Neural cell (in vitro differentiated cells): ENCODE results near the gene DNM3. TPM values are rescaled to one million over a fixed set of nuclear protein-coding genes. Genes with fewer than 3 reads are reported as not detected.

Experiments used
- H2AFZ ChIP-seq: fragments of 200-600, 300-800 bp; sonication (generic), shearing (Covaris generic); 2 replicates; pipeline ENCODE4 v1.6.0; 2014; ENCODE audit warnings: low read depth, mild to moderate bottlenecking, antibody characterized with exemption, low read length, moderate library complexity
- H3F3A ChIP-seq: fragments of 200-600 bp; shearing (Covaris generic); 2 replicates; pipeline ENCODE4 v1.6.1; 2016; ENCODE audit warnings: mild to moderate bottlenecking, moderate library complexity, mixed read lengths, antibody characterized with exemption, low read length; ENCODE audit not compliant: insufficient read depth, poor library complexity, severe bottlenecking
- H3K27ac ChIP-seq: fragments of 200-600, 300-800 bp; sonication (generic), shearing (Covaris generic); 2 replicates; pipeline ENCODE4 v1.5.1; 2014; ENCODE audit warnings: mild to moderate bottlenecking, low read length, moderate library complexity
- H3K27me3 ChIP-seq: fragments of 300-800, 200-600 bp; sonication (generic), shearing (Covaris generic); 2 replicates; pipeline ENCODE4 v1.6.0; 2014; ENCODE audit warnings: mild to moderate bottlenecking, low read depth, low read length, moderate library complexity; ENCODE audit not compliant: insufficient read depth
- H3K36me3 ChIP-seq: fragments of 300-800, 200-600 bp; sonication (generic), shearing (Covaris generic); 2 replicates; pipeline ENCODE4 v1.5.1; 2014; ENCODE audit warnings: mild to moderate bottlenecking, antibody characterized with exemption, low read length, moderate library complexity; ENCODE audit not compliant: insufficient read depth
- H3K4me2 ChIP-seq: fragments of 300-800, 200-600 bp; sonication (generic), shearing (Covaris generic); 2 replicates; pipeline ENCODE4 v1.6.0; 2014; ENCODE audit warnings: mild to moderate bottlenecking, low read length
- H3K4me3 ChIP-seq: fragments of 300-800, 200-600 bp; sonication (generic), shearing (Covaris generic); 2 replicates; pipeline ENCODE4 v1.5.1; 2014; ENCODE audit warnings: mild to moderate bottlenecking, low read length, moderate library complexity
- H3K79me2 ChIP-seq: fragments of 200-600 bp; shearing (Covaris generic); replicated peaks from 2 replicates; pipeline ENCODE4 v1.6.0; 2014; ENCODE audit warnings: mild to moderate bottlenecking, low read length, moderate library complexity; ENCODE audit not compliant: insufficient read depth
- H3K9ac ChIP-seq: fragments of 300-800, 200-600 bp; sonication (generic), shearing (Covaris generic); 2 replicates; pipeline ENCODE4 v1.6.1; 2016; ENCODE audit warnings: mild to moderate bottlenecking, low read length, mixed read lengths
- H3K9me2 ChIP-seq: fragments of 200-600 bp; shearing (Covaris generic); 2 replicates; pipeline ENCODE4 v1.6.1; 2016; ENCODE audit warnings: mild to moderate bottlenecking, low read length, mixed read lengths; ENCODE audit not compliant: insufficient read depth
- H3K9me3 ChIP-seq: fragments of 200-600, 300-800 bp; sonication (generic), shearing (Covaris generic); 2 replicates; pipeline ENCODE4 v1.6.1; 2016; ENCODE audit warnings: mild to moderate bottlenecking, mixed run types, low read length, moderate library complexity, mixed read lengths
- H4K20me1 ChIP-seq: fragments of 200-600 bp; shearing (Covaris generic); 2 replicates; pipeline ENCODE4 v1.6.1; 2016; ENCODE audit warnings: mild to moderate bottlenecking, mixed run types; ENCODE audit not compliant: insufficient read depth
- CTCF ChIP-seq: fragments of 450-650 bp; IDR thresholded peaks from 2 replicates; pipeline ENCODE4 v1.5.1; 2014; ENCODE audit warnings: antibody characterized with exemption, mild to moderate bottlenecking, moderate library complexity; ENCODE audit not compliant: poor library complexity, severe bottlenecking
- EP300 ChIP-seq: fragments of 450-650 bp; conservative IDR thresholded peaks from 2 replicates; pipeline ENCODE4 v1.6.1; 2014; ENCODE audit warnings: antibody characterized with exemption, mild to moderate bottlenecking, moderate library complexity; ENCODE audit not compliant: poor library complexity, severe bottlenecking
- EZH2 ChIP-seq: fragments of 200-600, 300-800 bp; shearing (Covaris generic), sonication (generic); IDR thresholded peaks from 2 replicates; pipeline ENCODE4 v1.6.1; 2014; ENCODE audit warnings: antibody characterized with exemption, low read length, borderline replicate concordance, mild to moderate bottlenecking; ENCODE audit not compliant: insufficient read depth, poor library complexity, severe bottlenecking
- MXI1 ChIP-seq: fragments of 450-650 bp; conservative IDR thresholded peaks from 2 replicates; pipeline ENCODE4 v1.6.1; 2014; ENCODE audit warnings: antibody characterized with exemption, mild to moderate bottlenecking; ENCODE audit not compliant: poor library complexity, severe bottlenecking
- POLR2AphosphoS5 ChIP-seq: IDR thresholded peaks from 2 replicates; pipeline ENCODE4 v1.6.1; 2012
- RAD21 ChIP-seq: fragments of 450-650 bp; conservative IDR thresholded peaks from 2 replicates; pipeline ENCODE4 v1.6.1; 2014; ENCODE audit warnings: antibody characterized with exemption, mild to moderate bottlenecking, moderate library complexity
- REST ChIP-seq: IDR thresholded peaks from 2 replicates; pipeline ENCODE4 v1.6.1; 2012; ENCODE audit warnings: borderline replicate concordance
- SMC3 ChIP-seq: fragments of 450-650 bp; conservative IDR thresholded peaks from 2 replicates; pipeline ENCODE4 v1.6.1; 2014; ENCODE audit warnings: antibody characterized with exemption, mild to moderate bottlenecking, moderate library complexity; ENCODE audit not compliant: poor library complexity
- TAF1 ChIP-seq: IDR thresholded peaks from 2 replicates; pipeline ENCODE4 v1.6.1; 2012; ENCODE audit warnings: low read depth
- polyA plus RNA-seq: library from polyadenylated mRNA; depleted of rRNA; stranded (reverse); fragments of >200 nt; gene quantifications from 2 replicates; pipeline ENCODE4 v1.2.3, GENCODE V29; 2014

DNM3 gene
- polyA plus RNA-seq, 1 donor from 2014 or later = 37.1 TPM

GRCh38 chr1:171973421-171973820, 132.1 kb downstream of the DNM3 start:
- H3K9me2 ChIP-seq = no peaks in the 10 kb centered on the region
- TF ChIP-seq POLR2AphosphoS5 (no peak), REST (no peak), CTCF (no peak), TAF1 (no peak), EZH2 (no peak), EP300 (no peak), MXI1 (no peak), SMC3 (no peak)

GRCh38 chr1:171981303-171981702, 140.0 kb downstream of the DNM3 start:
- no peaks in the 10 kb centered on the region for H3K27me3 ChIP-seq
- no peaks in the 10 kb centered on the region for H3K79me2 ChIP-seq
- no peak overlapping the region for H3K4me3 ChIP-seq
- no peaks in the 10 kb centered on the region for H3K9me3 ChIP-seq
- H3F3A ChIP-seq = no peaks in the 10 kb centered on the region
- TF ChIP-seq TAF1 (no peak), EZH2 (no peak), SMC3 (no peak), EP300 (no peak), MXI1 (no peak), RAD21 (no peak), REST (no peak), CTCF (no peak), POLR2AphosphoS5 (no peak)
- H3K9ac ChIP-seq = no peak overlapping the region
- H3K4me2 ChIP-seq = no peak overlapping the region
- H3K27ac ChIP-seq = no peak overlapping the region
- no peaks in the 10 kb centered on the region for H3K36me3 ChIP-seq
- no peak overlapping the region for H2AFZ ChIP-seq
- H3K9me2 ChIP-seq = no peaks in the 10 kb centered on the region
- no peaks in the 10 kb centered on the region for H4K20me1 ChIP-seq

More at GRCh38 chr1:171973421-171973820, 132.1 kb downstream of the DNM3 start:
- Histone ChIP-seq H3K36me3 (no peaks in the 10 kb centered on the region), H3K79me2 (no peaks in the 10 kb centered on the region), H4K20me1 (no peaks in the 10 kb centered on the region), H3K9ac (no peak overlapping the region), H3K9me3 (no peaks in the 10 kb centered on the region), H3F3A (no peaks in the 10 kb centered on the region), H2AFZ (no peak overlapping the region), H3K4me3 (no peak overlapping the region), H3K4me2 (no peak overlapping the region), H3K27ac (no peak overlapping the region), H3K27me3 (no peaks in the 10 kb centered on the region)
